Left renal pelvis (tissue), 4 donors: ENCODE data around the gene CAMTA1. TPM values are rescaled to one million over a fixed set of nuclear protein-coding genes. Genes with fewer than 3 reads are reported as not detected.
"Not testable (repeated sequence)": the region's sequence is repeated elsewhere in the genome, so short reads cannot be mapped to it uniquely, and the experiment has no call there.

Experiments used
- DNase-seq, 4 donors: peaks; one replicate each; pipeline ENCODE4 v3.0.0-alpha.2; 2013; ENCODE audit warnings: low read depth in 4 of 4, low spot score in 3 of 4
- polyA plus RNA-seq, 4 donors: library from polyadenylated mRNA; unstranded; fragments of 120-200 nt; gene quantifications; one replicate each; pipeline ENCODE4 v1.2.1, GENCODE V29; 2013; ENCODE audit not compliant: insufficient read length in 4 of 4

The CAMTA1 gene
- polyA plus RNA-seq, 4 donors = 50.7 to 99.9 (median 87.8) TPM

DNA sequence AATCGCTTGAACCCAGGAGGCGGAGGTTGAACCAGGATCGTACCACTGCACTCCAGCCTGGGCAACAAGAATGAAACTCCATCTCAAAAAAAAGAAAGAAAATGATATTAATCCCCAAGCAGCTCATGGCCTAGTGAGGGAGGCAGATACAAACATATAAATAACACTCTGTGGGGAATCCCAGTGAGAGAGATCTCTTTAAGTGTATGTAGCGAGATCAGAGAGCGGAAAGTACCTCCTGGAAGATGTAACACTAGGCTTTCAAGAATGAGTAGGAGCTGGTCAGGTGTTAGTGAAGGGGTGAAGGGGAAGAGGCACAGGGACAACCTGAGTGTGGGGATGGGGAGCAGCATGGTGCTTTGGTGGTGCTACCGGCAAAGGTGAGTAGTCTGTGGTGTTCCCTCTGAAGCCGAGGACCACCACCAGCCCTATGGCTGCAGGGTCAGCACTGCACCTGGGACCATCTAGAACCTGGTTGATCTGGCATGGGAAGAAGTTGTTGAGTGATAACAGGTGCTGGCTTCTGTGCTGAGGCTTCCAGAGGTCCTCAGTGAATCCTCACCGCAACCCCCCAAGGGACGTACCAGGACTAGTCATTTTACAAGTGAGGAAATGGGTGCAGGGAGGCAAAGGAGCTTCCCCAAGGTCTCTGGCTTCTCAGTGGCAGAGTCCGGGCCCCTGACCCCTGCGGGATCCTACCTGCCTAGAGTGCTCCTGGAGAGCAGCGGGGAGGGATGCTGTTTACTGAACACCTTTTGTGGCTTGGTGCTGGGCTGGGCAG is 618.2 kb downstream of the CAMTA1 start:
- no peak for DNase-seq

DNA sequence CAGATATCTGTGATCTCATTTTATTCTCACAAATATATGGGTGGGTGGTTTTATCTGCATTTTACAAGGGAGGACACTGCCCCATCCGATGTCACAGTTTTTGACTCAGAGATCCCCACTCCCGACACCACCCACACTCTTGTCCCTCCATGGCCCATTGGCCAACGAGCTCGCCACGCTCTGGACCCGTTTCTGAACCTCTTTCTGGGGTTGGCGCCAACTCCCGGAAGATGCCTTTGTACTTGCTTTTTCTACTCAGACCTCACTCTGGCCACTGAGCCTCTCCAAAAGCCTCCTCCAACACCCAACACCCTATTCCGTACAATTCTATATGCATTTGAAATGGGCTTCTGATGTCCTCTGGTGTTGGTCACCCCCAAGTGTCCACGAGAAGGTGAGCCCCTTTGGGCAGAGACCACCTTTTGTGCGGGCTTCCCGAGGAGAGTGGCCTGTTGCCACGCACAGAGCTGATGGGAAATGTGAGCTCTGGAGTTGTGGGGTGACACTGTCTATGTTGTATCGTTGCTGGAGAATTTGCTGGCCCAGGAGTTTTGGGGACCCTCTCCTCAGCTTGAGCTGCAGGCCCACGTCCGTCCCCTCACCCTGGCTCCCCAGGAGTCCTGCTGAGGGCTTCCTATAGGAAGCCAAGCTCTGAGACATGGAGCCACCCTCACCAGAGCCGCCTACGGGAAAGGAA is 618.9 kb downstream of the CAMTA1 start:
- DNase-seq = no peak

DNA sequence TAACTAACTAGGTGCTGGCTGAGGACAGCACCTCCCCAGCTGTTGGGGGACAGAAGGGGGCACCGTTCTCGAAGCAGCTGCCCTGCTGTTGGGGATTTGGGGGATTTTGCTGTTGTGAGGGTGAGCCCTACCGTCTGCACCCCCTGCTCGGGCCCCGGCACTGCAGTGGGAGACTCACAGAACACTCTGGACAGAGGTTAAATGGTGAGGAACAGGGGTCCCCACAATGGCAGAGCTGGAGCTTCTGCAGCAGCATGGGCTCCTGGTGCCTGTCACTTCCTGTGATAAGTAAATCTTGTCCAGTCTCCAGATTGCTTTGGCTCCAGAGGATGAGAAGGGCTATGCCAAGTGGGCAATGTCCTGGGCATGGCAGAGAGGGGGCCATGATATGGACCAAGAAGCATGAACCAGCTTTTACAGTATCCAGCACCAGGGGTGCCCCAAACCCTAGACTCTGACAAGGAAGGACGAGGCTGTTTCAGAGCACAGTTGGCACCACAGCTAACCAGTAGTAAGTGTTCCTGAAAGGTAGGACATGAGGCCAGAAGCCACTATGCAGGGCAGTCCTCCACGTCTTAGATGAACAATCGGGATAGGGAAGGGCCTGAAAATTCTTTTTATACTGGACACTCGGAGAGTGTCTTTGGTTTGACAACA is 620.7 kb downstream of the CAMTA1 start:
- DNase-seq = no peak

DNA sequence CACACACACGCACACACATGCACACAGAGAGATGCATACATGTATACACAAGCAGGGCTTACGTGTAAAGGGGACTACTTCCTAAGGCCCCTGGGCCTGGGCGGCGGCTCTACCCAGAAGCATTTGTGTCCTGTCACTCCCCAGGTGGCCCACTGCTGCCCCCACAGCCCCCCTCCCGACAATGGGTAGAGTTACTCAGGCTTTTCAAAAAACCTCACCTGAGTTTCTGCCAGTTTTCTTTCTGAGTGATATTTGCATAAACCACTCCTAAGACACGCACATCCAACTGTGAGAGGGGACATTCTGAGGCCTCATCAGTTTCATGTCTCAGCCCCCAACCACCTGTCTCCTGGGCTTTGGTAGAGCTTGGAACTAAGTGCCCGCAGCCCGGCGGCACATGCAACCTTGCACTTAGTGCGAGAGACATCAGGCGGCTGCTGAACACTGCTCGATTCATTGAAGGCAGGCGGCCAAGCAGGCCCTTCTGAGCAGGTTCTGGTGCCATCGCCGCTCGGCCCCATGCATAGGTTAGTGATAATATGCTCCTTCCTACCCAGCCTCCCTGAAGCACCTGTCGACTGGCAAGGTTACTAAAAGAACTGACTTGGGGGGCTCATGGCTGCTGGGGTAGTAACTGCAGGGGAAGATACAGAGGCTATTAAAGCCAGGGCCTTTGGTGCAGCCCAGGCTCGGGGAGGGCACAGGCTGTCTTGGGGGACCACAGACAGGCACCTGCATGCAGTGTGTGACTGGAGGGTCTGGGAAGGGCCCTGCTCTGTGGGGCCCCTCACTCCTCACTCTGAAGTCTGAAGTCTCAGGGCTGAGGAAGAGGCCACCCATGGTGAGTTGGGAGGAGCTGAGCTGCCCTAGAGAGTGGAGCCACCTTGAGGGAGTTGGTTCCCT is 621.6 kb downstream of the CAMTA1 start:
- no peak for DNase-seq

DNA sequence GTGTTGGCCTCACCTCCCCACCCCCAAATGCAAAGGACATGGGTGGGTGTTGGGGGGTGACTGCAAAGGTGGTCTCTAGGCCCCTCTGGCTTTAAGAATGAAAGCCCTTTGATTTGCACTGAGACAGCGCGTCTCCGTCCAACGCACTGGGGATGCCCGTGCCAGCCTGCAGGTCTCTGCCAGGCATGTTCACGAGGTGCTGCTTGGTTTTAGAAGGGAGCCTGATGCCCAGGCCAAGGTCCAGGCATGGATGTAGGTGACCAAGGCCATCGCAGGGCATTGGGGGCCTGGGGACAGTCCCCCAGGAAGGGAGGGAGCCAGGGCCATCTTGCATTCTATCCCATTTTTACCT is 622.3 kb downstream of the CAMTA1 start:
- no peak for DNase-seq

DNA sequence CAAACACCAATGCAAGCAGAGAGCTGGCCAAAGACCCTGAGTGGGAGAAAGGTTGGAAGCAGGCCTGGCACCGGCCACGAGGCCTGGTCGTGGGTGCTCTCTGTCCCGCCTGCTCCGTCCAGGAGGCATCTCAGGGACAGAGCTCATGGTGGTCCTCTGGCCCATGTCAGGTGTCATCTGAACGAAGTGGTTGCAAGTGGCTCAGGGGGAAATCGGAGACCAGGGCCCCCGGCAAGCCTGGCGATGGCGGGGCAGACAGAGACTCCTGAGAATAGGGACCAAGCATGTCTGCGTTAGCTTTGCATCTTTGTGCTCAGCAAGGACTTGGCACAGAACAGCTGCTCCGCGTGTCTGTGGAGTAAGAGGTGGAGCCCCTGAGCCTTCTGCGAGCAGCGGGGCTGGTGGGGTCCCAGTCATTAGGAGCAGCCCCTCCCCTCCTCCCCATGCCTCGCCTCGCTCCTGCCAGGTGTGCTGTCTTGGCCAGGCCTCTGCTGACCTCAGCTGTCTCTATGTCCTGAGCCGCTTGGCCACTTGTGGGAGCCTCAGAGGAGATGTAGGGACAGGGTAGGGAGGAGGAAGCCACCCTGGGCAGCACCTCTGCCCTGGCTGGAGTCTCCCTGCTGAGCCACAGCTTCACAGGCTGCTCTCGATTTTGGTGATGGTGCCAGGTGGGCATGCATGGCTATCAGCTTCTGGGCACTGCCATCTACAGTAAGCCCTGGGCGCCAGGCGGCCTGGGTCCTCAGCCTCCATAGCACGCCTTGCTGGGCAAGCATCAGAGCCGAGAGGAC is 622.9 kb downstream of the CAMTA1 start:
- DNase-seq = no peak

DNA sequence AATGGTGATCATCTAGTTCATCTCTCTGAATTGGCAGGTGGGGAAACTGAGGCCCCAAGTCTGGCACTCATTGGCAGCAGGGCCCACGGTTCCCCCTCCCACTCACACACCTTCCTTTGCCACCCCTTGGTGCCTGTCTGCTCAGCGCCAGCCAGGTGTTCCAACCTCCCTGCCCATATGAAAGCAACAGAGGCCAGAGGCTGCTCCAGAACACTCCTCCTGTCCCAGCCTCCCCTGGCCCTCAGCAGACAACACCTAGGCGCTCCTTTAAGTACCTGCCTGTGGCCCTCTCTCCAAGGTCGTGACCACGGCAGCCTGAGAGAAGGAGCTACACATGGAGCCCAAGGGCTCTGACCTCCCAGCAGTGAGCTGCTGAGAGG is 623.5 kb downstream of the CAMTA1 start:
- no peak for DNase-seq

DNA sequence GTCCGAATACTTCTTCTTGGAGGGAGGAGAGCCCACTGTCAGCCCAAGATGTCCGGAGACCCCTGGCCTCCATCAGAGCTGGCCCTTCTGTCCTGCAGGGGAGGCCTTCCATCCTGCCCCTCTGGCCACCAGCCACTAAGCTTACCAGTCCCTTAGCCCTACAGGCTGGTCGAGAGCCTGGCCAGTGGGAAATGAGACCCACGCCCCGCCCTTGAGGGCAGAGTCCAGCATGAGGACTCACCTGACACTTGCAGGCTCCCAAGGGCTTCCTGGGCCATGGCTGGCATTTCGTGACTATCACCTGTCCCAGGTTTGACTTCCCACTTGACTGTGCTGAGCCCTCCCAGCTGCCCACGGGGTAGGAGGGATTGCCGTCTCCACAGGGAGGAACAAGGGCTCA is 624.0 kb downstream of the CAMTA1 start:
- no peak for DNase-seq

DNA sequence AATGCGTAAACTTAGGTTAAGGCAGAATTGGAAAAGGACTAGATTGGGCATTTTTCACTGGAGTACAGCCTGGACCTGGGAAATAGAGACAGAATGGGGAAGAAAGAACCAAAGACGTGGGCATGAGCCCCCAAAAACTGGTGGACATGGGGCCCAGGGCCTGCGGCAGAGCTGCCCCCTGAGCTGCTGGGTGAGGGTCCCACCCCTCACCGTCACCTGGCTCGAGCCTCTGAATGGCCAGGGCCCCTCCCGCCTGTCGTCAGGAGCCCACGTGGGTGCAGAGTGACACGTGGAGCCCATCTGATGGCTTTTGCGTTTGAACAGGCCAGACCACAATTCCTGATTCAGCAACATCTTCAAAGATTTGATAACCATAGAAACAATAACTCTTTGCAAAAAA is 624.9 kb downstream of the CAMTA1 start:
- DNase-seq = no peak

DNA sequence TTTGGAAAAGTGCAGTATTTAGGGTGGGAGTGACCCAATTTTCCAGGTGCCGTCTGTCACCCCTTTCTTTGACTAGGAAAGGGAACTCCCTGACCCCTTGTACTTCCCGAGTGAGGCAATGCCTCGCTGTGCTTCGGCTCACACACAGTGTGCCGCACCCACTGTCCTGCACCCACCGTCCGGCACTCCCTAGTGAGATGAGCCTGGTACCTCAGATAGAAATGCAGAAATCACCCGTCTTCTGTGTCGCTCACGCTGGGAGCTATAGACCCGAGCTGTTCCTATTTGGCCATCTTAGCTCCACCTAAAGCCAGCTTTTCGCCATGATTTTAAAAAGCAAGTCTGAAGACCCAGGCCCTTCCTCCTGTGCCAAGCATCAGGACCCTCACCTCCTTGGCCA is 632.4 kb downstream of the CAMTA1 start:
- not testable (repeated sequence) for DNase-seq

DNA sequence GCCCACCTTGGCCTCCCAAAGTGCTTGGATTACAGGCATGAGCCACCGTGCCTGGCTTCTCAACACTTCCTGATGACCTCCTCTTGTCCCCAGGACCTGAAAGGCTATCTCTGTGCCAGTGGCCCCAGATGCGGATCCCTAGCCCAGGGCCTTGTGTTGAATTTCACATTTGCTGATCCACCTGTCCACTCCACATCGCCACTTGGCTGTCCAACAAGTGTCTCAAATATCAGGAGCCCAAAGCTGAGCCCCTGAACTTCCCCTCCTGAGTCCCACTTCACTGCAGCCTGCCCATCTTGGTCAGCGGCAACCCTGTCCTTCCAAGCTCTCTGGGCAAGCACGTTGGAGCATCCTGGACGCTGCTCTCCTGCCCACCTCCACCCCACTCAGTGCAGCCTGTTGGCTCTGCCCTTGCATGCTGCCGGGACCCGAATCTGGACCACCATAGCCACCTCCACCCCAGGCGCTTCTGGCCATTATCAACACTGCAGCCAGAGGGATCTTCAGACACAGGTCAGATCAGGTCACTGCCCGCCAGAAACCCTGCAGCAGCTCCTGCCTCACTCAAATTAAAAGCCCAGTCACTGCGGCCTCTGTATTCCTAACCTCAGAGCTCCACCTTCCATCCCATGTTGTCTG is 633.3 kb downstream of the CAMTA1 start:
- no peak for DNase-seq

DNA sequence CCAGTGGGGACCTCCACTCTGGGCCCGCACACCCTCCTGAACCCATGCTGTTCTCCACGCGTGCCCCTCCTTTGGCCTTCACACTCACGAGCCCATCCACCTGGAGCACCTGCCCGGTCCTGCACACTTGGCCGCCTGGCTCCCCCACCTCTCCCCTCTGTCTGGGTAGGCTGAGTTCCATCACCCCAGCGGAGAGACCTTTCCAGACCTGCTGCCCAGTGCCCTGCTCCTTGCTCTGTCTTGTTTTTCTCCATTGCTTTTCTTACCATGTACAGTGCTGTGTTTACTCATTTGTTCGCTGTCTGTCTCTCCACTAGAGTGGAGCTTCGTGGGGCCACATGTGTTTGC is 634.8 kb downstream of the CAMTA1 start:
- DNase-seq = no peak

DNA sequence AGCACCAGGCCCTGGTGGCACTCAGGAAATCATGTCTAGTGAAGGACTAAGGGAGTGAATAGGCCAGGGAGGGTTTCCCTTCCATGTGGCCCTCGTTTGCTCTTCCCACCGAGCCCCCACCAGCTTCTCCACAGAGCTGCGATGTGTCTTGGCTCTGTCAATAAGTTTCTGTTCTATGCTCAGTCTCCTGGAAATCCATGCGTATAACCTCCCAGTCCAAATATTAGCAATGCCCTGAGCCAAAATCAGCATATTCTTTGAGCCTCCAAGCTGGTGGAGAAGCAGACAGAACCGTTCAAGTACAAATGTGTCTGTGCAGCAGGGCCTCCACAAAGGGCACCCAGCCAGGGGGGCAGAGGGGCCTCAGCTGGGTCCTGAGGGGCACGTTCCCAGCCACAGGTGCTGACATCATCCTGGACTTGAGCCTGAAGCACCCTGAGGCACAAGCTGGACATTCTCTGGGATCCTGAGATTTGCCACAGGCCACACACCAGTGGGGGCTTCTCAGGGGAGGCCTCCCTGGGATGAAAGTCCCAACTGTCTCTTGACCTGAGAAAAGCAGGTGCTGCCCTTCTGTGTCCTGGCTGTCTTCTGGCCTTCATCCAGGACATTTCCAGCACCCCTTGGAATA is 635.3 kb downstream of the CAMTA1 start:
- no peak for DNase-seq

DNA sequence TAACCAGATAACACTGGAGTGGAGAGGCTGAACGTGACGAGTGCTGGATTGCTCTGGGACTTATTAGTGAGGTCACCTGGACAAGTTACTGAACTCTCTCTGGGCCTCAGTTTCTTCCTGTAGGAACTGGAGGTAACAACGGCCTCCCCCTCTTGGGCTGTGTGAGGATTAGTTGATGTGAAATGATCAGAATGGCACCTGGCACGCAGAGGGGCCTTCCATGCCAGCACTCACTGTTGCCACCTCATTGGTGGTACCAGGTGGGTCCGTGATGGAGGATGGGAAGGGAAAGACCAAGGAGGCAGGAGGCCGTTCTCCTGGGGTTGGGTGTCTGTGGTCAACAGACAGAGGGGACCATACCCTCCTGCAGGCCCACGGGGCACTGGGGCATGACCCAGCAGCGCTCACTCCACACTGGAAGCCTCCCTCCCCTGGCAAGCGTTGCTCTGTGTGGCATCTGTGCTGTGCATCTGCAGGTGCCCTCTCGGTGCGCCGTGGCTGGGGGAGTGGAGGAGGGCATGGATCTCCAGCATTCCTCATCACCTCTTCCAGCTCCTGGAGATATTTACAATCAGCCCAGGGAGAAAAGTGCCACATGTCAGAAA is 636.3 kb downstream of the CAMTA1 start:
- no peak for DNase-seq

DNA sequence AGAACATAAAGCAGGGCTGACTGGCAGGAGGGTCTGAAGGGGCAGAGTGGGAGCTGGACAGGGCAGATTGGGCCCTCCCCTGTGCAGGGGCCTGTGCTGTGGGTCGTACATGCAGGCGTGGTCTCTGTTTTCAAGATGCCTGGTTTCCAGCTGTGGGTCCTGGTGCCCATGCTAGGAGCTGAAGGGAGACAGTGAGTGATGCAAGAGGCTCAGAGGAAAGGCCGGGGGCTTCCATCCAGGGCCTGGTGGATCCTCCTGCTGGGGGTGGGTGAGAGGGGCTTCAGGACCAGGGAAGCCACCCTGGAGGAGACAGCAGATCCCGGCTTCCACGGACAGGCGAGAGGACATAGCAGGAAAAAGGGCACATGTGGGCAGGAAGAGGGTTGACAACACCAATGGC is 636.8 kb downstream of the CAMTA1 start:
- no peak for DNase-seq

DNA sequence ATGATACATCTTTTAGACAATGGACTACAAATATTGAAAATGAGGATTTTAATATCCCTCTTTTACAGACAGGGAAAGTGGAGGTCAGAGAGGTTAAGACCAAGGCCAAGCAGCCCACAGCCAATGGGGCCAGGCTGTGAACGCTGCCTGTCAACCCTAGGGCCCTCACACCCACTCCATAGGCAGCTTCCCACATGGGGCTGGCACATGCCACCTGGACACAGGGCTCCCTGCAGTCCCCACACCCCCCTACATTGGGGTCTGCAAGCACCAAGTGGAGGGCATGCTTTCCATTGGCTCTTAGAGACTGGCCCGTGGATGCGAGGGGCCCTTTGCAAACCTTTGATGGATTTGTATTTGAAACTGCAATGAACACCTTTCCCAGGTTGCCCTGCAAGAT is 637.3 kb downstream of the CAMTA1 start:
- DNase-seq = no peak

DNA sequence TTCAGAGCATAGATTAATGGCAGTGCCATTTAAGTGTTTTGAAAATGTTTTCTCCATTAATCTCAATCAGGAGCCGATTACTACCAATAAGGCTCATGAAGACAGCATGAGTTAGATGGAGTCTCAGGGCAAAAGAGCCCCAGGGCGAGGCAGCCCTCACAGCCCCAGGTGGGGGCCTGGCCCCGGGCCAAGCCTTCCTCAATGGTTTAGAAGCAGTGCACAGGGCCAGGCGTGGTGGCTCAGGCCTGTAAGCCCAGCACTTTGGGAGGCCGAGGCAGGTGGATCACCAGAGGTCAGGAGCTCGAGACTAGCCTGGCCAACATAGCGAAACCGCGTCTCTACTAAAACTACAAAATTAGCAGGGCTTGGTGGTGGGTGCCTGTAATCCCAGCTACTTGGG is 637.7 kb downstream of the CAMTA1 start:
- no peak for DNase-seq

DNA sequence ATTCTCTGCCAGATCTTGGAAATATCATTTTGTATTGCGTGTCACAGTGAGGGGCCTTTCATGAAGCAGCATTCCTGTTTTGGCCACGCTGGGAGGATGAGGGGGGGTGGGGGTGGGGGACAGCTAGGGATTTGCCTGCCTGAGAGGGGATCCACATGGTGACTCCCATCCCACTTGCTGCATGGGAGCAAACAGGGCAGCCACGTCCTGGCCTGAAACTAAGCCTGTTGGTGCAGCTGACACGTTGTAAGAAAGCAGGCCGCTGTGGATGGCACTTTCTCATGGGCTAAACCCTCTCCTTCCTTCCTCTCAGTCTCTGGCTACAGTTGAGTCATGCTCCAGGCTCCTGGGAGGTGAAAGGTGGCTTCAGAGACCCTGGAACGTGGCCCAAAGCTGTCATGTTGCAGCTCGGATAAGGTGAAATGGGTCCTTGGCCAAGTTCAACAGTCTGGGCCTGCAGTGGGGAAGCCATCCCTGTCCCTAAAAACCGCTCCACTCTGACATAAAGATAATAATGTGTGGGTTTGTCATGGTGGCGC is 639.2 kb downstream of the CAMTA1 start:
- no peak for DNase-seq

DNA sequence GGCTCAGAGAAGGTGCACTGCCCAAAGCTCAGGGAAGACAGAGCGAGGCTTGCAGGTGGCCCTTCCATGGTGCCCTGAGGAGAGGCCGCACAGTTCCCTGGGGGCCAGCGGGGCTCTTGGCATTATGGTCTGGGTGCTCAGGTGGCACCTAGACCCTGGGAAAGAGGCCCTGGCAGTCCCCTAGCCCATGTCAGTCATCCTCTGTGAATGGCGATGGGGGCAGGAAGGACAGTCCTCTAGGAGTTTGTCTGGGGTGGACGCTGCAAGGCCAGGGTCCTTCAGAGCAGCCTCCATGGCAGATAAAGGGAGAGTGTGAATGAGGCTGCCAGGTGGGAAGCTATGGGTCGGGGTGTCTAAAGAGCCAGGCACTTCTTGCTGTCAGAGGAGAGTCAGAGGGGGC is 640.0 kb downstream of the CAMTA1 start:
- DNase-seq = no peak
